Skin epidermis (tissue), 12 donors: Measurements from ENCODE around the gene ARHGEF7.

Source experiments
- H3K27ac ChIP-seq, 21 experiments: fragments of 200-600 bp; sonication (generic) in 11 of 21; one replicate each; pipeline ENCODE4 v1.5.0; 2020; ENCODE audit warnings: mild to moderate bottlenecking in 3 of 21, inconsistent platforms in 2 of 21, moderate library complexity in 2 of 21
- H3K4me3 ChIP-seq, 7 experiments: fragments of 200-600 bp; sonication (generic) in 2 of 7; one replicate each; pipeline ENCODE4 v1.5.0; 2020; ENCODE audit warnings: inconsistent platforms in 2 of 7, mild to moderate bottlenecking in 2 of 7, moderate library complexity in 1 of 7

Gene ARHGEF7

DNA sequence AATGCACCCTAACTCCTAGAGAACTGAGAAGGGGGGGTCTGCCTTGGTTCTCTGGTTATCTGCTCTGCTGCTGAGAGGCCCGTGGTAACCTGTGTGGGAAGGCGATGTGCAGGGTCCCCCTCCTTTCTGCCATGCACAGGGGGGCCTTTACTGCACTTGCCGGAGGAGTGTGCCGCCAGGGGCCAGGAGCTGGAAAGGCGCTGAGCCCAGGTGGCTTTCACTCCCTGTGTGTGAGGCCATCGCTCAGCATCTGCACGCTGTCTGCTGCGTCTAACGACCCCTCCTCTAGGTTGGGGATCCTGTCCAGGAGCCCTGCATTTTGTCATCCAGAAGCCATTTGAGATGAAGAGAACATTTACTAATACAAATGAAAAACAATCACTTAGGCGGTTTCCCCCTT, 168.3 kb downstream of the ARHGEF7 start:
- Histone ChIP-seq H3K4me3 (no peak overlapping the region), H3K27ac (no peak overlapping the region)

DNA sequence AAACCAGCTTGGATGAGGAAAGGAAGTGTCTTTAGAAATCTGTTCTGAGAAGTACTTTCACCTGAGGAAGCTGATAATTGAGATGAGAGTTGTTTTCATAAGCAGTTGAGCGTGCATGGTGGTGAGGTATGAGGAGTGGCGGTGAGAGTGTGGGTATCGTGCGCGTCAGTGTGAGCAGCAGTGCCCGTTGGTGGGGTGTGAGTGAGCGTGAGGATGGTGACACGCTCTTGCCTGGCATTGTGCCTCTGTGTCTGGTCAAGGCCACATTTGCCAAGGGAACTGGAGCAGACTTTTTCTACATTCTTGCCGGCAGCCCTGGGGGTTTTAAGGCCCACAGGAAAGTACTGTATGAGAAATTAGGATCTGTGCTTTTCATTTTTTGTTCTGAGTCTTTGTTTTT, 168.9 kb downstream of the ARHGEF7 start:
- Histone ChIP-seq H3K4me3 (no peak overlapping the region), H3K27ac (no peak overlapping the region)

GRCh38 chr13:111284565-111284964, 169.5 kb downstream of the ARHGEF7 start:
- H3K27ac ChIP-seq: no peak overlapping the region
- no peak overlapping the region for H3K4me3 ChIP-seq

DNA sequence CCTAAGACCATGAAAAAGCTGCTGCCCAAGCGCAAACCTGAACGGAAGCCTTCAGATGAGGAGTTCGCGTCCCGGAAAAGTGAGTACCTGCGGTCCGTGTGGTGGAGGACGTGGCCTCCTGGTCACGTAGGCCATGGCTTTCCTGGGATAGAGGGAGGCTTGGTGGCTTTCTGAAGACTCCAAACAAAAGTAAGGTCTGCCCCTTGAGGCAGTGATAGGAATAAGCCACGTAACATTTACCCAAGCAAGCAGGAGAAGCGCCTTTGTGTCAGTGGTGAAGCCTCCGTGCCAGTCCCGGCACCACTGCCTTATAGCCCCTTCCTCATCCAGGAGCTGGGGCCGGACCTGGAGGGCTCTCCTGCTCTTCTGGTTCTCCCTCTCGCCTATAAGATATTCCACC, 171.1 kb downstream of the ARHGEF7 start:
- Histone ChIP-seq H3K4me3 (no peak overlapping the region), H3K27ac (no peak overlapping the region)

DNA sequence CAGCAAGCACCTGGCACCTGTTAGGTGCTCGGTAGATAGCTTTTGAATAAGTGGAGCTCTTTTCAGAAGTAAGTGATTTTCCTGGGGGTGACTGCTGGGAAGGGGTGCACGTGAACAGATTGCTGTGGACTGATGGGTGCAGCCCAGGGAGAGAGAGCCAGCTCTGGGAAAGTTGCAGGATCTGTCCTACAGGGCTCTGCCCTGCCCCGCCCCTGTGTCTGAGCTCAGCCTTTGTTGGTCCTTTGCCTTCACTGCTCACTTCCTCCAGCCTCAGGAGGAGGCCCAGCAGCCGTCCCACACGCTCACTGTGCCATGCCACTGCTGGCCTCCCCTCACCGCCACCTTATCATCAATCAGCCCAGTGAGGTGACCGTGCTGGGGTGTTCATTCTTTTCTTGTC, 171.6 kb downstream of the ARHGEF7 start:
- H3K27ac ChIP-seq: no peak overlapping the region
- no peak overlapping the region for H3K4me3 ChIP-seq

GRCh38 chr13:111287201-111287600, 172.1 kb downstream of the ARHGEF7 start:
- Histone ChIP-seq H3K27ac (no peak overlapping the region), H3K4me3 (no peak overlapping the region)

DNA sequence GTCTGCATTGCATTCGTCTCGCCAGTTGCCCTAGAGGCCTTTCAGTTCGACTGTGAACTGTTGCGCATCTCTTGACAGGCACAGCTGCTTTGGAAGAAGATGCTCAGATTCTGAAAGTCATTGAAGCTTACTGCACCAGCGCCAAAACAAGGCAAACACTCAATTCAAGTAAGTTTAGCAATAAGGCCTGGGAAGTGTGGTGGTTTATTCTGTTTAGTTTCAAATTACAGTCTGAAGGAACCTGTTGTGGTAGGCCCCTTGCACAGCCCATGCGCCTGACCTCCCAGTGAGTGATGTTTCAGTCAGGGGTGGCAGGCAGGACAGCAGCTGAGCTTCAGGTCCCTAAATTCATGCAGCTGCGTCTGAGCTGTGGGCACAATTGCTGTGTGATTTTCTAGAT, 173.2 kb downstream of the ARHGEF7 start:
- no peak overlapping the region for H3K27ac ChIP-seq

GRCh38 chr13:111289251-111289650, 174.1 kb downstream of the ARHGEF7 start:
- H3K27ac ChIP-seq: no peak overlapping the region
- no peak overlapping the region for H3K4me3 ChIP-seq

More for the DNA sequence above, 173.2 kb downstream of the ARHGEF7 start:
- H3K4me3 ChIP-seq: no peak overlapping the region

GRCh38 chr13:111291908-111292307, 176.8 kb downstream of the ARHGEF7 start:
- H3K4me3 ChIP-seq: no peak overlapping the region
- no peak overlapping the region for H3K27ac ChIP-seq

GRCh38 chr13:111292710-111293485, 177.8 kb downstream of the ARHGEF7 start:
- Histone ChIP-seq H3K4me3 (no peak overlapping the region), H3K27ac (no peak overlapping the region)

GRCh38 chr13:111295886-111296285, 180.8 kb downstream of the ARHGEF7 start:
- Histone ChIP-seq H3K27ac (no peak overlapping the region), H3K4me3 (no peak overlapping the region)

DNA sequence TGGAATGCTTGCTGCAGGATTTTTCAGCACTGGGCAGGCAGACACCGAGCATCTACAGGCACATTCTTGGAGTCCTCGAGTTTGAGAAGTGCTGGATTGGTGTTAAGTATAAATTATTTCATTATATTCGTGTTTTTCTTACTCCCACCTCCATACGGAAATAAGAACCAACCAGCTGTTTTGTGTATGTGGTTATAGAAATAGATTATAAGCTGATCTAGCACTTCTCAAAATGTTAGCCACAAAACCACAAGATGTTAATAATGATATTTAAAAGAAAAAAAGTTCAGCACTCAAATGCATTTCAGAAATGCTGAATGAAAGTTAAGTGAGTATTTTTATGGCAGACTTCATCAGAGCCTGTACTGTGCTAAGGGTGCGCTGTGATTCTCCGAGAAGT, 181.3 kb downstream of the ARHGEF7 start:
- Histone ChIP-seq H3K27ac (no peak overlapping the region), H3K4me3 (no peak overlapping the region)

- Histone ChIP-seq H3K4me3 (no peak overlapping the region), H3K27ac (no peak overlapping the region)
These were observed 183.3 kb downstream of the ARHGEF7 start for GRCh38 chr13:111298214-111298975.

GRCh38 chr13:111302045-111302726, 187.1 kb downstream of the ARHGEF7 start:
- Histone ChIP-seq H3K27ac (no peak overlapping the region), H3K4me3 (no peak overlapping the region)

DNA sequence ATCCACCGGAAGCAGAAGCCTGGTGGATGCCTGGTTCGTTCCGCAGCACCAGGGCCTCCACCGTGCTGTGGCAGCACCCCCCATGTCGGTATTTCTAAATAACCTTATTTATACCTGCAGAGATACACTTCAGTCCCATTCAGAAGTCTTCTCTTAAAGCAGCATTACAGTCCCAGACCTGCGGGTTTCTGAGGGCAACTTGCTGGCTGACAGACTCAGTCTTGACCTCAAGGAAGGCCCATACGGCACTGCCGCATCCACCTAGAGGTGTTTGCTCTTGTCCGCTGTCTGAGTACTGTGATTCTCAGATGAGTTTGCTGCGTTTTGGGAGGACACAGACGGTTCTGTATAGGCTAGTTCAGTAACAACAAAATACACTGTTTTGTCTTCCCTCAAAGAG, 188.4 kb downstream of the ARHGEF7 start:
- no peak overlapping the region for H3K27ac ChIP-seq
- H3K4me3 ChIP-seq: no peak overlapping the region

GRCh38 chr13:111304041-111304544, 189.0 kb downstream of the ARHGEF7 start:
- no peak overlapping the region for H3K27ac ChIP-seq
- H3K4me3 ChIP-seq: no peak overlapping the region

- no peak overlapping the region for H3K4me3 ChIP-seq
These were observed 189.6 kb downstream of the ARHGEF7 start for GRCh38 chr13:111304603-111305289.

DNA sequence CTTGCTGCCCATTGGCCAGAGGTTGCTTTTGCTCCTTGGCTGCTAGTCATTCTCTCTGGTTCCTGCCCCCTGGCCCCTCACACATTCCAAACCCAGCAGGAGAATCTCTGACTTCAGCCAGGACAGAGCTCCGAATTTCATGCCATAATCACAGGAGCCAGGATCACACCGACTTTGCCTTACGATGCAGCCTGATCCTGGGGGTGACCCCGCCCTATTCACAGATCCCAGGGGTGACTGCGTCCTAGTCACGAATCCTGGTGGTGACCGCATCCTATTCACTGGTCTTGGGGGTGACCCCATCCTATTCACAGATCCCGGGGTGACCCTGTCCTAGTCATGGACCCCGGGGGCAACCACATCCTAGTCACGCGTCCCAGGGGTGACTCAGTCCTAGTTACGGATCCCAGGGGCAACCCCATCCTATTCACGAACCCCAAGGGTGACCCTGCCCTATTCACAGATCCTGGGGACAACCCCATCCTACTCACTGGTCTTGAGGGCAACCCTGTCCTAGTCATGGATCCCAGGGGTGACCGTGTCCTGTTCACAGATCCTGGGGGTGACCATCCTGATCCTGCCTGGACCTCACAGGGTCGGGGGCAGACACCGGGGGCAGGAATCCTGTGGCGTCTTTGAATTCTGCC, 198.0 kb downstream of the ARHGEF7 start:
- Histone ChIP-seq H3K27ac (no peak overlapping the region), H3K4me3 (no peak overlapping the region)

More at GRCh38 chr13:111304603-111305289, 189.6 kb downstream of the ARHGEF7 start:
- H3K27ac ChIP-seq: no peak overlapping the region

- no peak overlapping the region for H3K27ac ChIP-seq
- H3K4me3 ChIP-seq: no peak overlapping the region
These were observed 198.9 kb downstream of the ARHGEF7 start for GRCh38 chr13:111313911-111314425.
